Activated CD8-positive, alpha-beta memory T cell treated with anti-CD3 and anti-CD28 coated beads, Interleukin-2, amount 50 U/mL, for 24 hours (primary cell): Measurements from ENCODE around the gene MSL2.
"Not testable (repeated sequence)": the region's sequence is repeated elsewhere in the genome, so short reads cannot be mapped to it uniquely, and the experiment has no call there.

Source experiments
- DNase-seq: peaks from one replicate; pipeline ENCODE4 v3.0.0-alpha.2; 2020; ENCODE audit errors: extremely low read depth

The MSL2 gene, protein sequence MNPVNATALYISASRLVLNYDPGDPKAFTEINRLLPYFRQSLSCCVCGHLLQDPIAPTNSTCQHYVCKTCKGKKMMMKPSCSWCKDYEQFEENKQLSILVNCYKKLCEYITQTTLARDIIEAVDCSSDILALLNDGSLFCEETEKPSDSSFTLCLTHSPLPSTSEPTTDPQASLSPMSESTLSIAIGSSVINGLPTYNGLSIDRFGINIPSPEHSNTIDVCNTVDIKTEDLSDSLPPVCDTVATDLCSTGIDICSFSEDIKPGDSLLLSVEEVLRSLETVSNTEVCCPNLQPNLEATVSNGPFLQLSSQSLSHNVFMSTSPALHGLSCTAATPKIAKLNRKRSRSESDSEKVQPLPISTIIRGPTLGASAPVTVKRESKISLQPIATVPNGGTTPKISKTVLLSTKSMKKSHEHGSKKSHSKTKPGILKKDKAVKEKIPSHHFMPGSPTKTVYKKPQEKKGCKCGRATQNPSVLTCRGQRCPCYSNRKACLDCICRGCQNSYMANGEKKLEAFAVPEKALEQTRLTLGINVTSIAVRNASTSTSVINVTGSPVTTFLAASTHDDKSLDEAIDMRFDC

DNA sequence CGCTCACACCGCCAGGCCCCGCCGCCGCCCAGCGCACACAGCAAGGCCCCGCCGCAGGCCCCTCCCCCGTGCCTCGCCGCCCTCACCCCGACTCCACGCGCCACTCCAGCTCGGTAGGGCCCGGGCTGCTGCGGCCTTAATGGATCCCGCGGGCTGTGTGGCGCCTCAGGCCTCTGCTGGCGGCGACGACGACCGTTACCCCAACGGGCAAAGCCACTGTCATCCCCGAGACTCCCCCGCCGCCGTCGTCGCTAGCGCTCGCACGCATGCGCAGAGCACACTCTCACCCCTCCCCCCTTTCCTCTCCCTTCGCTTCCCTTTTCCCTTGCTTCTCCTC is at the start of gene MSL2:
Gene MSL2, minus strand, starts transcription at position 272 of the 337 bp plus-strand sequence. CDS start 1,222 bp downstream, outside the sequence.
- no peak for DNase-seq

DNA sequence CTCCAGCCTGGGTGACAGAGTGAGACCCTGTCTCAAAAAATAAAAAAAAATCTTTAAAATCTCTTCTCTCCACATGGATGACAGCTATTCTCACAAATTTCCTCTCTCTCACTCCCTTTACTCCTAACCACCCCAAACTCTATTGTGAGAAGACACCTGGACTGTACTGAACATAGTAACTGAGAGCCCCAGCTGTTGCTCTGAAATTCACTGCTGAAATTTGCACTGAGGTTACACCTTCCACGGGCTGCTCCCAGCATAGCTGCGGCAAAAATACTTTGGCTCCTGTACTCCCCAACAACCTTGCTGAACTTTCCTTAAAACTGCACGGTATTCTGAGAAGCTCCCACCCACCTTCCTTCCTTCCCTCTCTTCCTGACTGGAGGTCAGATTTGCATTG is 49.6 kb upstream of the MSL2 start:
- no peak for DNase-seq

DNA sequence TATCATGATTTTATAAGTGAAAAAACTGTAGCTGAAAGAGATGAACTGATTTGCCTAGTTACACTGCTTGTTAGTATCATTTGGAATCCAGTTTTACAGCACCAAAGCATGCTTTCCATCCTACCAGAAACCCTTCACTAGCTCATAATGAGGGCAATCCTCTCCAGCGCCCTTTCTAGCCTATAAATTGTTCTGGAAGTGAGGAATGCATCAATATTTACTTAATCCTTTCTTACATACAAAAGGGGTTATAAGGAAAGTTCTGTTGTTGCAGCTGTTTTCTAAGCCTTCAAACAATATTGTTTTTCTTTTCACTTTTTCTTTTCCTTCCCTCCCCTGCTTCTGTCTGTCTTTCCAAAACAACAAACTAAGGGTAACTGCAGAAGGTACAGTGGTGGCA is 43.0 kb upstream of the MSL2 start:
- DNase-seq = no peak

DNA sequence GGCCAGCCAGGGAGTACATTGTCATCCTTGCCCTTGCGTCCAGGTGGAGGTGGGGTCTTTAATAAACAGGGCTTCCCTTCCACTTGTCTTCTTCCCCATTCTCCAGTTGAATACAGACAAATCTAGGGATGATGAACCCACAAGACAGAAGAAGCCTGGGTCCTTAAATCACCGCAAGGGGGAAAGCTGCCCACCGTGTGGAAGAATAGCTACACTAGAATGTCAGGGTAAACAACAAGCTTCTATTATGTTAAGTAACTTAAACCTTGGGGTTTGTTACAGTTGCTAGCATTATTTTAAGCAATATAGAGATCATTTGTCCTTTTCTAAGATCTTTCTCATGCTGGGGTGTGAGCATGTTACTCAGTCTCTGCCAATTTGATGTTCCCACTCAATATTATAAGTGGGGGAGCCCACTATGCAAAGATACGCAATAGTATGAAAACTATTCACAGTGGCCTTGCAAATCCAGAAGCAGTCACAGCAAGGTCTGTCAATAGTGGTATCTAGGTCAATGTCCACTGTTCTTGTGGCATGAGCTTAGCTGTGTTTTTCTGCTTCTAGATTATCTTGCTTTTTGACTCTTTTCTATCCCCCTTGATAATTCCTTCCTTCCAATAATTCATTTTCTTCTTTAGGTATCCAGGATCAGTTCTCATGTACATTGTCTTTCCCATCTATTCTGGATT is 42.0 kb upstream of the MSL2 start:
- DNase-seq = no peak

DNA sequence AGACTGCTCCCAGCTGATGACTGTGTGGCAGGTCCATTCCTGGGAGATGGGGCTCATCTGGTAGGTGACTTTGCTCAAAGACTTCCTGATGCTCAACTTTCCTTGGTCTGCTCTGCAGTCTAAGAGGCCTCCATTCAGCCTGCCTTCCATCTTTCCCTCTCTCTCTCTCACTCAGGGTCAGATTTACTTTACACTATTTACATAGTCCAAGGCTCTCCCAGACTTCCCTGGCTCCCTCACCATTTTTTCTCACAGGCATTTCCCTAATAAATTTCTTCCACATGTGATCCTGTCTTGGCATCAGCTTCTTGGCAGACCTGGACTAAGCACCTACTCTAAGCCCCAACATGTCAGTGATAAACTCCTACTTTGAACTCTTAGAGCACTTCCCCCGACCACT is 41.0 kb upstream of the MSL2 start:
- no peak for DNase-seq

DNA sequence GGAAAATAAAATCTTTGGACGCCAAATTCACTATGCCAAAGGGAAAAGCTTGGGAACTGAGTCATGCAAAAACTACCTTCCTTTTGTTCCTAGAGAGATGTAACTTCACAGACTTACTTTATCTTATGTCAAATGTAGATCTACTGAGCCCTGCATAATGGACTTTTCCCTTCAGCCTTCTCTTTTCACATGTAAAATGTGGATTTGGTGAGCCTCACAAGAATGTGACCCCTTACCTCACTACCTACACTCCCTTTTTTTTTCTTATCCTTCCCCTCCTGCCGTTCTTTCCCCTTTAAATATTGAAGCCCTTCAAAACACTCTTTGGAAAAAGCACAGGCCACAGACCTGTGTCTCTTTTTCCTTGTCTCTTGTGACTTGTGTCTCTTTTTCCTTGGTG is 40.0 kb upstream of the MSL2 start:
- no peak for DNase-seq

DNA sequence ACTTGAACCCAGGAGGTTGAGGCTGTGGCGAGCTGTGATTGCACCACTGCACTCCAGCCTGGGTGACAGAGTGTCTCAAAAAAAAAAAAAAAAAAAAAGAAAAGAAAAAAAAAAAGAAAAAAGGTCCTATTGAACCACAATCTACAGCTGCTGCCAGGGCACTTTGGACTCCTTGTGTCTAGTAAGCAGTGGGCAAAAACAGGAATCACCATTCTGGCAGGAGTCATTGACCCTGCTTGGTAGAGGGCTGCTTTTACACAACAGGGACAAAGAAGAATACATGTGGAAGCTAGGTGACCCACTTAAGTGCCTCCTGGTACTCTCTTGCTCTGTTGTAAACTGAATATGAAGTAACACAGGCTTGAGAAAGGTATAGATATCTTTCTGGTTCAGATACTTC is 39.4 kb upstream of the MSL2 start:
- DNase-seq = no peak

DNA sequence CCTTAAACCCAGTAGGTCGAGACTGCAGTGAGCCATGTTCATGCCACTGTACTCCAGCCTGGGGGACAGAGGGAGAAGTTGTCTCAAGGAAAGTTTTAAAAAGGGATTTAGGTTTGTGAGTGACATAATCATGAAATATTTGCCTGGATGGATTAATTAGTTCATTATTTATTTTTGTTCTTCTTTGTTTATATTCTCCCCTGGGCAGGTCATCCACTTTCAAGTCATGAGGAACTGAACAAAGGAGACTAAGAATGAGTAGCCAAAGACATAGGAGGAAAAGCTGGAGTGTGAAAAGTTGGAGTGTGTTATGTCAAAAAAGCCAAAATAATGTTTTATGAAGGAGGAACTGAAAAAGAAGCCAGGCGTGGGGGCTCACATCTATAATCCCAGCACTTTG is 36.3 kb upstream of the MSL2 start:
- no peak for DNase-seq

DNA sequence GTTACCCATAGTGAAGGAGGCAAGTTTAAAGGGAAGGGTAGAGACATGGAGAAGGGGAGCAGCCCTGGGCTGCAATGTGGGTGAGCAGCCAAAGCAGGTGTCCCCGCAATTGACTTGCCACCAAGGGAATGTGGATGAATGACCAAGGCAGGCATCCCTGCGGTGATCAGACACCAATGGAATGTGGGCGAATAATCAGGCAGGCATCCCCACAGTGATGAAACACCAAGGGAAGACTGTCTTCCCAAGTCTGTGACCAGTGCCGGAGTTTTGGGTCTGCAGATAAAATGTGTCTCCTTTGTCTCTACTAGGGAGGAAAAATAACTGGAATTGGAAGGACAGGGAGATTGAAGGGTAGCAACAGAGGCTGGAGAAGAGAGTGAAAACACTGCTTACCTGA is 26.6 kb upstream of the MSL2 start:
- DNase-seq = not testable (repeated sequence)

DNA sequence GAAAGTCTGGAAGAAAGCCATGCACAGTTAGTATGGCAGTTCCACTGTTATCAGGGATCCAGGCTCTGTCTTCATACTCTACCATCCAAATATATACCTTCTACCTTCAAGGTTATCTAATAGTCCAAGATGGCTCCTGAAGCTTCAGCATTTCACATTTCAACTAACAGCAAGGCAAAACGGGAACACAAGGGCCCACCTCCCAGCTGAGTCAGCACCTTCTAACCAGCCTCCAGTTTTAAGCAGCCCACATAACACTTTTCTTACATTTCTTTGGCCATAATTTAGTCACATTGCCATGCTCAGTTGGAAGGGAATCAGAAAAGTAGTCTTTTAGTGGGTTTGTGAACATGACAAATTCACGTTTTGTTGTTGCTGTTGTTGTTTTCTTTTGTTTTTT is 15.4 kb upstream of the MSL2 start:
- DNase-seq = no peak

DNA sequence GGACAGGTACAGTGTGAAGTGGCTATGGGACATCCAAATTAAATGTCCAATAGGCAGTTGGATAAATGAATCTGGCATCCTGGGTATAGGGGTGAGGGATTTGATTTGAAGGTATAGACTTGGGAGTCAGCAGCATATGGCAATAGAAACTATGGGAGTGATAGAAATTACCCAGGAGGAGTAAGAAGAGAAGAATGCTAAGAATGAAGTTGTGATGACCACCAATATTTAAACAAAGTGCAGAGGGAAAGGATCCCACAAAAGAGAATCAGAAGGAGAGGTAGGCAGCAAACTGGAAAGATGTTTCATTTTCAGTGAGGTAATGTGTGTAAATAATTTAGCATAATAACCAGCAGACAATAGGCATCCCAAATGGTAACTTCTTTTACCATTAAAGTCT is 13.8 kb upstream of the MSL2 start:
- no peak for DNase-seq

DNA sequence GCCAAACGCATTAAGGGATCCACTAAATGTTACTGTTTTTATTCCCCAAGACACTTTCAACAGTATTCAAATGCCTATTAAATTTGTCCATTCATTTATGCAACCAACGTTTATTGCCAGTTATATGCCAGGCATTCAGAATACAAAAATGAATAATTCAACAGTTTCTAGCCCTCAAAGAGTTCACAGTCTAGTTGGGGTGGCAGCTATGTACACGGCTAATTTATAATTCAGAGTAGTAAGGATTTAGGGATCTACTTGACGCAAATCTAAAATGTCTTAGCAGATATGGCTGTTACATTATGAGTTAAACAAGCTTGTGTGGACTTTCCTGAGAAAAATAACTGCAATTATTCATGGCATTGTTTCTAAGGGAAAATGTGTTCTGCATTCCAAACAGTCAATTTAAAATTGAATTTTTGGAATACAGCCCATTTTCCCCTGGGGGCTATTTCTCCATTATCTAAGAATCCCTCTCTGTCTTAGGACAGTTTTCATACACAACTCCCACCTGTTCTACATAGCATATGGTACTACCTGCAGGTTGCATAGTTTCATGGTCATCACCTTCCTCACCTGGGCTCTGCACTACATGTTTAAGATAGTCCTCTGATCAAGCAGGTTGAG is 11.5 kb upstream of the MSL2 start:
- DNase-seq = no peak

DNA sequence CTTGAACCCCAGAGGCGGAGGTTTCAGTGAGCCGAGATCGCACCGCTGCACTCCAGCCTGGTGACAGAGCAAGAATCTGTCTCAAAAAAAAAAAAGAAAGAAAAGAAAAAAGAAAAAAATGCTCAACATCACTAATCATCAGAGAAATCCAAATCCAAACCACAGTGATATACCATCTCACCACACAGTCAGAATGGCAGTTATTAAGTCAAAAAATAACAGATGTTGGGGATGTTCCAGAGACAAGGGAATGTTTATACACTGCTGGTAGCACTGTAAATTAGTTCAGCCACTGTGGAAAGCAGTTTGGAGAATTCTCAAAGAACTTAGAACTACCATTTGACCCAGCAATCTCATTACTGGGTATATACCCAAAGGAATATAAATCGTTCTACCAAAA is 3.1 kb upstream of the MSL2 start:
- DNase-seq = not testable (repeated sequence)

DNA sequence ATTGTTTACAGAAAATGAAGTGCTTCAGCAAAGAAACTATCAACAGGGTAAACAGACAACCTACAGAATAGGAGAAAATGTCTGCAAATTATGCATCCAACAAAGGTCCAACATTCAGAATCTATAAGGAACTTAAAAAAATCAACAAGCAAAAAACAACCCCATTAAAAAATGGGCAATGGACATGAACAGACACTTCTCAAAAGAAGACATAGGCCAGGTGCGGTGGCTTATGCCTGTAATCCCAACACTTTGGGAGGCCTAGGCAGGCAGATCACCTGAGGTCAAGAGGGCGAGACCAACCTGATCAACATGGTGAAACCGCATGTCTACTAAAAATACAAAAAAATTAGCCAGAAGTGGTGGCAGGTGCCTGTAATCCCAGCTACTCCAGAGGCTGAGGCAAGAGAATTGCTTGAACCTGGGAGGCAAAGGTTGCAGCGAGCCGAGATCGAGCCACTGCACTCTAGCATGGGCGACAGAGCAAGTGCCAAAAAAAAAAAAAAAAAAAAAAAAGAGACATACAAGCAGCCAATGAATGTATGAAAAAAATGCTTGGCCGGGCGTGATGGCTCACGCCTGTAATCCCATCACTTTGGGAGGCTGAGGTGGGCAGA is 2.4 kb upstream of the MSL2 start:
- DNase-seq = not testable (repeated sequence)

DNA sequence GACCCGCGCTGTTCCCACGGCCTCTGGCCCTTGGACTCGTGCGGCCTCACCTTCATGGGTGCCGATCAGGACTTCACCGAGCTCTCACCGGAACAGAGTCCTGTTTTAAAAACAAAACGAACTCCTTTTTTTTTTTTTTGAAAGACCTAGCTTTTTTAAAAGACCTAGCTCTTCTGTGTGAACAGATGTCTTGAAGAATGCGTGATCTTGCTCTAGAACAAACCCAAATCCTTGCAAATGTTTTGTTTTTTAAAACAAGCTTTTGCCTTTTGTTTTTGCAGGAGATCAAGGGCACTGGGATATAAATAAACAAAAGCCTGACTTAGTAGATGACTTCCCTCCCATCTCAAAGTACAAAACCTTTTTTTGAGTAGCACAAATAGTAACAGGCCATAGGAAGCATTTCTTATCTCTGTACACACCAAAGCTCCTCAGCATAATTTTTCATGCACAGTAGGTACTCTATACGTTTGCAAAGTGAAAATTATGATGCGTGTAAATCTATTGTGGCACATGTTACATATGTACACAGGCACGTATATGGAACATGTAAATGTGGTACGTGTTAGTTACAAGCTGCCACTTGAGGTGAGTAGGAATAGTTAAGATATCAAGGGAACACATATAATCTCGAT is 1.1 kb upstream of the MSL2 start:
- DNase-seq = no peak

DNA sequence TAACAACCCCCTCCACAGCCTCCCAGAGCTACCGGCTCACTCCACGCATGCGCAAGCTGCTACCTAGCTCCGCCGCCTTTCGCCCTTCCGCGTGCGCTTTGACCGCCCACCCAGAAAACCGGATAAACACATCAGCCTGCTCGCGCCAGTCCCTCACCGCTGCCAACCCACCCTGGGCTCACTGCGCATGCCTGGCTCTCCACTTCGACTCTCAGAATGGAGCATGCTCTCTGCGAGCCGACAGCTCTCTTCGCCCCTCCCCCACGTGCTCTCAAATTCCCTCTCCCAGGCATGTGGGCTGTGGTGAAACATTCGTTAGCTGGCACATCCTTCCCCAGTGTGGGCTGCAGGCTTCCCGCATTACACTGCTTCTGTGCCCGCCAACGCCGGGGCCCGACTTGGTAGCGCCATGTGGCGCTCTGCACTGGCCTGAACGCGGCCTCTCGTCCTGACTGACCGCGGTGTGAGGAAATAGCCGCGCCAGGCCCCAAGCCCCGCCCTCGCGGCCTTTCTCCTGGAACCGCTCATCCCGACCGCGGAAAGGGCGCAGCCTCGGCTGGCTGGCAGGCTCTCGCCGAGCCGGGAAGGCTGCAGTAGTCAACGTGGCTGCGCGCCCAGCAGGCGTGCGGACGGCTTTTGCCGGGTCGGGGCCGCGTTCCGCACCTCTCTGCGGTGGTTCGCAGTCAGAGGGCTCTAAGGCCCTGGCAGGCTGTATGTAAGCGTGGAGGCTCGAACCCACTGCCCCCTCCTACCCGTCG is 445 bp upstream of the MSL2 start:
- DNase-seq = peak; percentile 100

DNA sequence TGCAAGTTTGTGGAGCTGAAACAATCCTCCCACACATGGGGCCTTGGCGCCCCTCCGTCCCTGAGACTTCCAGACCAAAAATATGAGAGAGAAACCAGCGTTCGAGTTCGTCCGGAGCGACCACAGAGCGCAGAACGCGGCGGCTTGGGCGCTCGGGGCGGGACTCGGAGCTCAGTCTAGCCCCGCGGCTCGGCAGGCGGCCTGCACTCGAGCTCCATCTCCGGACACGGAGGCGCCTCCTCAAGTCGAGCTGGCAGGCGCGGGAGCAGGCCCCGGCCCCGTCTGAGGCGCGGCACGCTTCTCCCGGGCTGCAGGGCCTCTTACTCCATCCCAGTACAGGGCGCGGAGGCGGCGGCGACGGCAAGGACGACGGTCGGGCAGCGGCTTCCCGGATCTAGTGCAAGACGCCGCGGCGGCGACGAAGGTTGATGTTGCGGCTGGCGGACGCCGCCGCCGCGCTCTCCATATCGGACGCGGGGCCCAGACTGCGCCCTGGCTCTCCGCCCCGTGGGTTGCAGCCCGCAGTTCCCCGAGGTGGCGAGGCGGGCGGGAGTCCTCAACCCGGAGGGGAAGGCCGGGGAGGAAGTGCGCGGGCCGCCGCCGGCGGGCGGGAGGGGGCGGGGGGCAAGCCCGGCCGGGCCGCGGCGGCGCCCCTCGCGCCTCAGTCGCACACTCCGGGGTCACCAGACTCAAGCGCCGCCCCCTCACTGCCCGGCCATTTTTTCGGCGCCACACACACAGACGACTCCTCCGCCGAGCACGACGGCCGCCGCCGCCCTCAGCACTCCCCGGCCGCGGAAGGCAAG is 674 bp downstream of the MSL2 start:
- DNase-seq = peak; percentile 43

DNA sequence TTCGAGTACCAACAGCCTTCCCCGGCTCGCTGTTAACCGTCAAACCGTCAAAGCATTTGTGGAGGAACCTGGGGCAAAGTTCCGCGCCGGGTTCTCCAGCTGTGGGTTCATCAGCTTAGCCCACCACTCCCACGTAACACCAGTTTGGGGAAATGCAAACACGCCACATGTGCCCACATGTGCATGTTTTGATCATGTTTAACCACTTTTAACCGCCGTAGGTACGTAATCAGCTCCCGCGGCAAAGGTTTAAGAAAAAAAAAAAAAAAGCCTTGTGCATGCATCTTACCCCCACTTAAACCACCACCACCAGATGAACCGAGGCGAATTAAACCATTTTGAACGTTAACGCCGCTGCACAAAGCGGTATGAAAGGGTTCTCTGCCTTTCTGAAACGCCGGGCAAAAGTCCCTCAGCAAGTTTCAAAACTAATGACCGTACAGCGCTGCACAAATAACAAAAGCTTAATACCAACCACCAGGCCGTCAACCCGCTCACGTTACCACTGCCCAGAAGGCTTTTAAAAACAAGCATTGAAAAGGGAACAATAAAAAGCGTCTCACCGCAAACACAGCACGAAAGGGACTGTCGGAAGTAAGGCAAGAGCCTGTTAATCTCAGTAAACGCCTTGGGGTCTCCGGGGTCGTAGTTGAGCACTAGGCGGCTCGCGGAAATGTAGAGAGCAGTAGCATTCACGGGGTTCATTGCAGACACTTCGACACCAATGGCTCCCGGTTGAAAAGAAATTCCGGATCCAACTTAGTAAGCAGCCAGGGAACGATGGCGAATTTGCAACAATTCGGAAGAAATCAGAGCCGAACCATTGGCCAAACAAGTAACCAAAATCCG is 1.5 kb downstream of the MSL2 start:
- DNase-seq = peak; percentile 57
